Omental fat pad (tissue), 4 donors: Measurements from ENCODE around the gene HLCS. TPM values are rescaled to one million over a fixed set of nuclear protein-coding genes. Genes with fewer than 3 reads are reported as not detected.

ENCODE experiments used
- ATAC-seq: fragments of 150-250 bp; one replicate; pipeline ENCODE4 v1.9.1; 2016; ENCODE audit warnings: mild to moderate bottlenecking, moderate library complexity; ENCODE audit not compliant: low FRiP score
- DNase-seq: peaks from one replicate; pipeline ENCODE4 v3.0.0-alpha.2; 2019; ENCODE audit warnings: low spot score
- total RNA-seq, 4 donors: library from RNA; depleted of rRNA; stranded (reverse); fragments of >200 nt; gene quantifications; one replicate each; pipeline ENCODE4 v1.1.0, GENCODE V29; 2016
- TF ChIP-seq, protein P1 (sequence below), 3 donors: fragments of 450-650 bp; IDR thresholded peaks; one replicate each; pipeline ENCODE4 v1.5.1; 2016 to 2017; ENCODE audit warnings: antibody characterized with exemption in 3 of 3, mild to moderate bottlenecking in 3 of 3, moderate library complexity in 2 of 3

Gene HLCS
- total RNA-seq, 4 donors from 2014 or later = 14.3 to 19.3 (median 17.6) TPM

DNA sequence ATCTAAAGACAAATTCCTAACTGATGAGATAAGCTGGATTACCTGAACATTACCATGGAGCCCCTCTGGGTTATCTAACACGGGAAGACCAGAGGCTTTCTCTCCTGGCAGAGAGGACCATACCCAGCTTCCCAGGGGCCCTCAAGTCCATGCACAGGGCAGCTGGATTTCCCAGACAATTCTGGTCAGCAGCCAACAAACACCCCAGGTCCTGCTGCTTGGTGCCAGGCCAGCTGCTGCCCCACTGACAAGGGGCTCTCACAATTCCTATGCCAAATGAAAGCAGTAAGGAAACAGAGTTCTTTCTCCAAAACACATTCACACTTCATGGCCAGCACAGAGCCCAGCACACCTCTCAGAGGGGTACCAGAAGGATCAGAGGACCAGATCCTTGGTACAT lies 114.2 kb downstream of the HLCS start:
- DNase-seq (no peak), ATAC-seq (no peak)
- TF ChIP-seq, protein P1, sequence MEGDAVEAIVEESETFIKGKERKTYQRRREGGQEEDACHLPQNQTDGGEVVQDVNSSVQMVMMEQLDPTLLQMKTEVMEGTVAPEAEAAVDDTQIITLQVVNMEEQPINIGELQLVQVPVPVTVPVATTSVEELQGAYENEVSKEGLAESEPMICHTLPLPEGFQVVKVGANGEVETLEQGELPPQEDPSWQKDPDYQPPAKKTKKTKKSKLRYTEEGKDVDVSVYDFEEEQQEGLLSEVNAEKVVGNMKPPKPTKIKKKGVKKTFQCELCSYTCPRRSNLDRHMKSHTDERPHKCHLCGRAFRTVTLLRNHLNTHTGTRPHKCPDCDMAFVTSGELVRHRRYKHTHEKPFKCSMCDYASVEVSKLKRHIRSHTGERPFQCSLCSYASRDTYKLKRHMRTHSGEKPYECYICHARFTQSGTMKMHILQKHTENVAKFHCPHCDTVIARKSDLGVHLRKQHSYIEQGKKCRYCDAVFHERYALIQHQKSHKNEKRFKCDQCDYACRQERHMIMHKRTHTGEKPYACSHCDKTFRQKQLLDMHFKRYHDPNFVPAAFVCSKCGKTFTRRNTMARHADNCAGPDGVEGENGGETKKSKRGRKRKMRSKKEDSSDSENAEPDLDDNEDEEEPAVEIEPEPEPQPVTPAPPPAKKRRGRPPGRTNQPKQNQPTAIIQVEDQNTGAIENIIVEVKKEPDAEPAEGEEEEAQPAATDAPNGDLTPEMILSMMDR (IDR thresholded peaks at IDR 0.05) = no peak

DNA sequence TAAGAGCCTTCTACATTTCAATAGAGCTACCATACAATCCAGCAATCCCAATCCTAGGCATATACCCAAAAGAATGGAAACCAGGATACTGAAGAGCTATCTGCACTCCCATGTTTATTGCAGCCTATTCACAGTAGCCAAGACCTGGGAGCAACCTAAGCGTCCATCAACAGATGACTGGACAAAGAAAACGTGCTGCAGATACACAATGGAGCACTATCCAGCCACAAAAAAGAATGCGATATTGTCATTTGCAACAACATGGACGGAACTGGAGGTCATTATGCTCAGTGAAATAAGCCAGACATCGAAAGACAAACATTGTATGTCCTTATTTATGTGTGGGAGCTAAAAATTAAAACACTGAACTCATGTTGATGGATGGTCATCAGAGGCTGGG lies 115.3 kb downstream of the HLCS start:
- ATAC-seq (no peak), DNase-seq (no peak)
- TF ChIP-seq, protein P1 (IDR thresholded peaks at IDR 0.05) = no peak

DNA sequence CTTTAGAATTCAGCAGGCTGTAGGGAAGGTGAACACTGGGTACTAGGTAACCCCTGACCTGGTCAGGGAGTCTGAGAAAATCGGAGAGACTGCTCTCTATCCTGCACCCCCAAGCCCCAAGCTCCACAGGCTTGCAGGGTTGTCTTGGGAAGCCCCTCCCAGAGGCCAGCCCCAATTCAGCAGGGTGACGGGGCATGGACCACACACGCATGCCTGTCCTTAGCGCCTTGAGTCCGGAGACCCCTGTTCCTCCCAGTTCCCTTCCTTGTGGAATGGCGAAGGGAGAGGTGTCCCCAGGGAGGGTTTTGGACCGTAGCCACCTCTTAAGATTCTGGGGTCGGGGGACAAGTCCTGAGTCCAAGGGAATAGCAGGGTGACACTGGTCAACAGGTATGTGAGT lies 116.1 kb downstream of the HLCS start:
- ATAC-seq (no peak), DNase-seq (no peak)
- TF ChIP-seq, protein P1 (IDR thresholded peaks at IDR 0.05) = no peak

DNA sequence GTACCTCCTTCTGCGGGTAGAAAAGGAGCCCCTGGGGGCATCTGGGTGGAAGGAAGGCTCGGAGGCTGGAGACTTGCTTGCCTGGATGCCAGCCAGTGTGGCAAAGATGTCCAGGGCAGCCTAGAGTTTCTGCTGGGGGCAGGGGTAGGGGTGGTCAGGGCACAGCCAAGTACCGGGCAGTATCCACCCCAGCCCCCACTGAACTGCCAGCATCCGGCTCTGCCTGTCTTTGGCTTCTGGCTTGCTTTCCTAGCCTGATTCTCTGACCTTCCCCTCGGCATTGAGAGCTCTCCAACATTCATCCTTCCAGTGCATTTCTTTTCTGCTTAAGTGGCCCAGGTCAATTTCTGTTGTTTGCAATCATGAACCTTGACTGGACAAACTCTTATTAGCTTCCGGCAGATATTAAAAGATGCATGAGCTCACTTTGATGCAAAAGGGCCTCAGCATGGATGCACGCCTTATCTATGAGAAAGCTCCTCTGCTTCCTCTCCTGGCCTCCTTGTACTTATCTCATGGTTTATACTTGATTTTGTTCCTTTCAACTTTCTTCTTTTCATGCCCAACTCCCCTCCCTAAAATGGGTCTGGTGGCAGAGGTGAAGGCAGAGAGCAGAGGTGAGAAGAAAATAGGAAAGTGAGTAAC lies 116.9 kb downstream of the HLCS start:
- DNase-seq = no peak
- TF ChIP-seq, protein P1 (IDR thresholded peaks at IDR 0.05) = no peak
- no peak for ATAC-seq

DNA sequence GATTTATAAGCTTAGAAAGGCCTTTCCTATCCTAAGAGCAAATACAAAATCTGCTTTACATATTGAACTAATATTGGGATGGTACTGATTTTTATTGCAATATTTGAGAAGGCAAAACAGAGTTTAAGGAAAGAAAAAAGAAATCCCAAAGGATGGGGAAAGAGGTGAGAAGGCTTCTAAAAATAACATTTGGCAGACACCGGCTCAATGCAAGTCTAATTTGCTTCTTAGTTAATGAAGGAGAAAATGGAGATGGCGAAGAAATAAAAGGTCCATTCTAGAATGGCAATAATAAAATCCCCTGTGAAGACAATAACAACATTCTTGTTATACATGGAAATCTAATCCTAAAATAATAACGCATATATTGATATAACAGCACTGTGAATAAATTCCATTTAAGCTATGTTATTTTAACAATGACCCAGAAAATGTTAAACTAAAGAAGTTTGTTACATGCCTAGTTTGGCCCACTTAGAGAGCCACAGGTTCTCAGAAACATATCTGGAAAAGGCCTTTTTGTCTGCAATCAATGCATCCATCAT lies 117.7 kb downstream of the HLCS start:
- DNase-seq (no peak), ATAC-seq (no peak)
- TF ChIP-seq, protein P1 (IDR thresholded peaks at IDR 0.05) = no peak

DNA sequence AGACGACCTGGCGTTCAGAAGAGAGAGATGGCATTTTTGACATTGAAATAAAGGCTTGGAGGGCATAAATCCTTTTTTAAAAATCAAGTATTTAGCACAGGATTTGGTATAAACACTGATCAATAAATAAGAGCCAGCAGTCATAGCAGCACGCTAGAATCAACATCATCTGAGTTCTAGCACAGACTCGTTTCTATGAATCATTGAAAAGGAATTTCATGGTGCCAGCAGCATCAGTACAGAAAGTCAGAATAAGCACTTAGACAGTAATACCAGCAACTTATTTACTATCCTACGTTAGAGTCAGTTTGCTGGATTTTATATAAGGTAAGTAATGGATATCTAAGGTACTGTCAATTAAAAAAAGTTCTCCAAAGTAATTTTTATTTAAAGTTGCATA lies 119.3 kb downstream of the HLCS start:
- ATAC-seq = no peak
- TF ChIP-seq, protein P1 (IDR thresholded peaks at IDR 0.05) = no peak
- DNase-seq = no peak

DNA sequence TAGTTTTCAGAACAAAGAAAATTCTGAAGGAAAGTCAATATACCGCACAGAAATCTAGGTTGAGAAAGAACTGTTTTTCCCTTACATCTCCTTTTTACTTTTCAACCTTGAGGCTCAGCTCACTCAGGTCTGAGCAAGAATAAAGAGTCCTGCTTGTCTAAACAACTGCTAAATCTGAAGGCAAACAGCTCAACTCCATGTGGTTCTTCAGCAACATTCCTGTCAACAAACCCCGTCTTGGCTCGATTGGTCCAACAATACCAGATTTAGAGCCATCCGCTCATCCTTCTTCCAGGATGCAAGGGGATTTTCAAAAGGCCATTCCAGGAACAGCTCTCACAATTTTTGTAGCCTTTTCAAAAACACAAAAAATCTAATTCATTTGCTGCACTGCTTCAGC lies 119.8 kb downstream of the HLCS start:
- TF ChIP-seq, protein P1 (IDR thresholded peaks at IDR 0.05) = no peak
- ATAC-seq = no peak
- no peak for DNase-seq
